SU-DHL-6 (cell line): ENCODE results near the gene GABRB3.

ENCODE experiments used
- CTCF ChIP-seq: fragments of 200-600 bp; sonication (generic); IDR thresholded peaks from one replicate; pipeline ENCODE4 v1.5.1; 2017; ENCODE audit warnings: antibody characterized with exemption, mild to moderate bottlenecking, low read length, moderate library complexity; ENCODE audit not compliant: insufficient read depth, poor library complexity, severe bottlenecking
- EZH2phosphoT487 ChIP-seq: fragments of 200-600 bp; sonication (generic), shearing (Covaris generic); conservative IDR thresholded peaks from 2 replicates; pipeline ENCODE4 v1.6.1; 2018; ENCODE audit warnings: mild to moderate bottlenecking, antibody characterized with exemption, low read length, moderate library complexity, mixed read lengths

- TF ChIP-seq CTCF (no peak), EZH2phosphoT487 (no peak)
Measured at GRCh38 chr15:26660241-26660640, 112.6 kb downstream of the GABRB3 start.
